ENCODE results near the gene WNT5B.
"Not testable (repeated sequence)": the region's sequence is repeated elsewhere in the genome, so short reads cannot be mapped to it uniquely, and the experiment has no call there.

The WNT5B gene

GRCh38 chr12:1598757-1599156, 30.3 kb upstream of the WNT5B start:
- no peak for DNase-seq (ENCODE audit: low read depth)

GRCh38 chr12:1602706-1603105, 26.3 kb upstream of the WNT5B start:
- not testable (repeated sequence) for DNase-seq (ENCODE audit: low read depth)

- DNase-seq (ENCODE audit: low read depth) = no peak
Measured at GRCh38 chr12:1603269-1603993, 25.6 kb upstream of the WNT5B start.

GRCh38 chr12:1604464-1604863, 24.6 kb upstream of the WNT5B start:
- no peak for DNase-seq (ENCODE audit: low read depth)

GRCh38 chr12:1605129-1606020, 23.7 kb upstream of the WNT5B start:
- DNase-seq (ENCODE audit: low read depth) = peak; percentile 30

GRCh38 chr12:1606021-1606622, 22.9 kb upstream of the WNT5B start:
- DNase-seq (ENCODE audit: low read depth) = peak; percentile 27

- no peak for DNase-seq (ENCODE audit: low read depth)
Measured at GRCh38 chr12:1607940-1608712, 20.9 kb upstream of the WNT5B start.

- no peak for DNase-seq (ENCODE audit: low read depth)
Measured at GRCh38 chr12:1608713-1609119, 20.3 kb upstream of the WNT5B start.

- DNase-seq (ENCODE audit: low read depth) = no peak
Measured at GRCh38 chr12:1610072-1610643, 18.9 kb upstream of the WNT5B start.

- no peak for DNase-seq (ENCODE audit: low read depth)
Measured at GRCh38 chr12:1611803-1612572, 17.0 kb upstream of the WNT5B start.

- no peak for DNase-seq (ENCODE audit: low read depth)
Measured at GRCh38 chr12:1613860-1614259, 15.2 kb upstream of the WNT5B start.

- no peak for DNase-seq (ENCODE audit: low read depth)
Measured at GRCh38 chr12:1614360-1614759, 14.7 kb upstream of the WNT5B start.

- no peak for DNase-seq (ENCODE audit: low read depth)
Measured at GRCh38 chr12:1616233-1617066, 12.6 kb upstream of the WNT5B start.

- DNase-seq (ENCODE audit: low read depth) = no peak
Measured at GRCh38 chr12:1618489-1618888, 10.5 kb upstream of the WNT5B start.

GRCh38 chr12:1619159-1619558, 9.9 kb upstream of the WNT5B start:
- no peak for DNase-seq (ENCODE audit: low read depth)

GRCh38 chr12:1619587-1619986, 9.4 kb upstream of the WNT5B start:
- DNase-seq (ENCODE audit: low read depth) = no peak

GRCh38 chr12:1620092-1620491, 8.9 kb upstream of the WNT5B start:
- DNase-seq (ENCODE audit: low read depth) = no peak

- no peak for DNase-seq (ENCODE audit: low read depth)
Measured at GRCh38 chr12:1622406-1622805, 6.6 kb upstream of the WNT5B start.

GRCh38 chr12:1629338-1630132, 504 bp downstream of the WNT5B start:
- DNase-seq (ENCODE audit: low read depth) = no peak
